Measurements from ENCODE around the gene CDK19. TPM values are rescaled to one million over a fixed set of nuclear protein-coding genes. Genes with fewer than 3 reads are reported as not detected.

Gene CDK19
- total and polyA plus RNA-seq, 2 donors (not counting 1 experiment from before 2014, with no cell fraction given), result 11.2 to 11.3 TPM

- DNase-seq (ENCODE audit: low read depth in 2 of 2), result no peak
- H3K36me3 ChIP-seq (ENCODE audit: control insufficient read depth, insufficient read depth, low read length), result no peaks in the 10 kb centered on the region
- no peaks in the 10 kb centered on the region for H4K20me1 ChIP-seq (ENCODE audit: control insufficient read depth, extremely low read depth, insufficient read depth, low read length)
- H3K79me2 ChIP-seq (ENCODE audit: control insufficient read depth, insufficient read depth, low read length), result no peaks in the 10 kb centered on the region
- no peaks in the 10 kb centered on the region for H3K4me1 ChIP-seq (ENCODE audit: control insufficient read depth, extremely low read depth, insufficient read depth, low read length)
- no peaks in the 10 kb centered on the region for H3K9me3 ChIP-seq (ENCODE audit: control insufficient read depth, insufficient read depth, low read depth, low read length)
- H3K4me2 ChIP-seq (ENCODE audit: extremely low read depth, insufficient read depth, low read length), result no peak overlapping the region
- H3K4me3 ChIP-seq (replicated peaks in 1 of 4; ENCODE audit: control extremely low read depth in 1 of 4, insufficient read depth in 1 of 4, low read depth in 3 of 4, low read length in 4 of 4), result no peak overlapping the region
- H3K27me3 ChIP-seq (ENCODE audit: control insufficient read depth, insufficient read depth, low read length), result no peaks in the 10 kb centered on the region
- TF ChIP-seq EZH2 (IDR thresholded peaks at IDR 0.05; ENCODE audit: low read length, missing control alignments) (no peak), CTCF (conservative IDR thresholded peaks at IDR 0.05 in 1 of 2, IDR thresholded peaks at IDR 0.05 in 1 of 2; ENCODE audit: low read depth in 1 of 2, low read length in 2 of 2) (no peak)
- H2AFZ ChIP-seq (ENCODE audit: low read length), result no peak overlapping the region
- H3K9ac ChIP-seq (ENCODE audit: insufficient read depth, low read length), result no peak overlapping the region
- no peak overlapping the region for H3K27ac ChIP-seq (ENCODE audit: insufficient read depth, low read length)
Observed at GRCh38 chr6:110633731-110634213, 181.5 kb downstream of the CDK19 start.

GRCh38 chr6:110629153-110629552 lies 186.1 kb downstream of the CDK19 start:
- TF ChIP-seq CTCF (conservative IDR thresholded peaks at IDR 0.05 in 1 of 2, IDR thresholded peaks at IDR 0.05 in 1 of 2; ENCODE audit: low read depth in 1 of 2, low read length in 2 of 2), result no peak
- TF ChIP-seq EZH2 (IDR thresholded peaks at IDR 0.05; ENCODE audit: low read length, missing control alignments), result no peak
- Histone ChIP-seq H3K27me3 (ENCODE audit: control insufficient read depth, insufficient read depth, low read length) (no peaks in the 10 kb centered on the region), H3K9ac (ENCODE audit: insufficient read depth, low read length) (no peak overlapping the region), H3K4me1 (ENCODE audit: control insufficient read depth, extremely low read depth, insufficient read depth, low read length) (peaks cover 3% of the 10 kb centered on the region), H4K20me1 (ENCODE audit: control insufficient read depth, extremely low read depth, insufficient read depth, low read length) (no peaks in the 10 kb centered on the region), H3K27ac (ENCODE audit: insufficient read depth, low read length) (no peak overlapping the region), H3K4me2 (ENCODE audit: extremely low read depth, insufficient read depth, low read length) (no peak overlapping the region), H3K9me3 (ENCODE audit: control insufficient read depth, insufficient read depth, low read depth, low read length) (no peaks in the 10 kb centered on the region), H3K4me3 (replicated peaks in 1 of 4; ENCODE audit: control extremely low read depth in 1 of 4, insufficient read depth in 1 of 4, low read depth in 3 of 4, low read length in 4 of 4) (no peak overlapping the region), H2AFZ (ENCODE audit: low read length) (no peak overlapping the region), H3K79me2 (ENCODE audit: control insufficient read depth, insufficient read depth, low read length) (no peaks in the 10 kb centered on the region), H3K36me3 (ENCODE audit: control insufficient read depth, insufficient read depth, low read length) (no peaks in the 10 kb centered on the region)
- DNase-seq (ENCODE audit: low read depth in 2 of 2), result no peak

- H3K4me1 ChIP-seq (ENCODE audit: control insufficient read depth, extremely low read depth, insufficient read depth, low read length), result peaks cover 3% of the 10 kb centered on the region
- H3K79me2 ChIP-seq (ENCODE audit: control insufficient read depth, insufficient read depth, low read length), result no peaks in the 10 kb centered on the region
- H4K20me1 ChIP-seq (ENCODE audit: control insufficient read depth, extremely low read depth, insufficient read depth, low read length), result no peaks in the 10 kb centered on the region
- no peak overlapping the region for H3K4me3 ChIP-seq (replicated peaks in 1 of 4; ENCODE audit: control extremely low read depth in 1 of 4, insufficient read depth in 1 of 4, low read depth in 3 of 4, low read length in 4 of 4)
- H3K9ac ChIP-seq (ENCODE audit: insufficient read depth, low read length), result no peak overlapping the region
- H2AFZ ChIP-seq (ENCODE audit: low read length), result no peak overlapping the region
- no peaks in the 10 kb centered on the region for H3K27me3 ChIP-seq (ENCODE audit: control insufficient read depth, insufficient read depth, low read length)
- peak overlapping the region; percentile 33 for H3K4me2 ChIP-seq (ENCODE audit: extremely low read depth, insufficient read depth, low read length)
- peak; percentile 74 to 78 for DNase-seq (ENCODE audit: low read depth in 2 of 2)
- TF ChIP-seq CTCF (conservative IDR thresholded peaks at IDR 0.05 in 1 of 2, IDR thresholded peaks at IDR 0.05 in 1 of 2; ENCODE audit: low read depth in 1 of 2, low read length in 2 of 2), result no peak
- TF ChIP-seq EZH2 (IDR thresholded peaks at IDR 0.05; ENCODE audit: low read length, missing control alignments), result no peak
- H3K27ac ChIP-seq (ENCODE audit: insufficient read depth, low read length), result no peak overlapping the region
- no peaks in the 10 kb centered on the region for H3K9me3 ChIP-seq (ENCODE audit: control insufficient read depth, insufficient read depth, low read depth, low read length)
- no peaks in the 10 kb centered on the region for H3K36me3 ChIP-seq (ENCODE audit: control insufficient read depth, insufficient read depth, low read length)
Observed at GRCh38 chr6:110628330-110628729, 186.9 kb downstream of the CDK19 start.
